HPDE6-E6E7 (cell line): ENCODE results near the gene PLS3.
"Not testable (repeated sequence)": the region's sequence is repeated elsewhere in the genome, so short reads cannot be mapped to it uniquely, and the experiment has no call there.

ENCODE experiments used
- DNase-seq: peaks from one replicate; pipeline ENCODE4 v3.0.0; 2011; ENCODE audit warnings: missing footprints; ENCODE audit errors: extremely low spot score

The PLS3 gene

DNA sequence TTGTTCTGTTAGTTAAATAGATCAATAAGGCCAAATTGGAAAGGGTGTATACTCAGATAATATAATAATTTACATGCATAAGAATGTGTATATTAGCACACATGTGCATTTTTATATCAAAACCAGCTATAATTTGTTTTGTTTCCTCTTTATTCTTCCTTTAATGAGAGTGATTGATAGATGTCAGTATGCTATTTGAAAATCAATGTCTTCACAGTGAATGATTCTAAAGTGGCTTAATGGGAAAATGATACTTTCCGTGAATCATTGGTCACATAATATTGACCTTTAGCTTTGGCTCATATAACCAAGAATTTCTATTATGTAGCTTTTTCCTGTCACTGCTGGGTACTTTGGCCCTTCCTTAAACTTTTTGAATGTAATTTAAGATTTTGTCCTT, 48.6 kb downstream of the PLS3 start:
- no peak for DNase-seq

DNA sequence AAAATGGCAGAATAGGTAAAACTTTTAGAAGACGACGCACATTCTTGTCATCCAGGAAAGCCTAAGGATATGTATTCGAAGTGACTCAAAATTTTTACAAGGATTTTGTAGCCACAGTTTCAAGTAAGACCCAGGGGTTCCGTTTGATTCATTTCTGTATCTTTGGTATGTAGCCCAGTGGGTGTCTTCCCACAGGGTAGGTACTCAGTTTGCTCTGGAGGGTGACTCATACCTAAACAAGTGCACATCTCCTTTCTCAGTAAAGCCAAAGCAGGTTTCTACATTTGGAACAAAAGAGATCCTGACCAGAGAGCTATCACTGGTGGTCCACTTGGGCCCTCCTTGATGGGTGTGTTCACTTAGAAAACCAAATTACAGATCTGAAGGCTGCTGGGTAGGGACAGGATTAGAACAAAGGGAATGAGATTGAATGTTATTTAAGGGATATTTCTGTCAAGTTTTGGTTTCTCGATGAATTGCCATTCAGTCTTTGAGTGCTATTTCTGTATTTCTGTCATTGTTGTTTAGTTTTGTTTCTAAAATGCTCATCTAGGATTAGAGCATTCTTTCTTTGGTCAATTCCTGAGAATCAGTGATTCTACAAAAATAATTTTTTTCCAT, 56.1 kb downstream of the PLS3 start:
- no peak for DNase-seq

DNA sequence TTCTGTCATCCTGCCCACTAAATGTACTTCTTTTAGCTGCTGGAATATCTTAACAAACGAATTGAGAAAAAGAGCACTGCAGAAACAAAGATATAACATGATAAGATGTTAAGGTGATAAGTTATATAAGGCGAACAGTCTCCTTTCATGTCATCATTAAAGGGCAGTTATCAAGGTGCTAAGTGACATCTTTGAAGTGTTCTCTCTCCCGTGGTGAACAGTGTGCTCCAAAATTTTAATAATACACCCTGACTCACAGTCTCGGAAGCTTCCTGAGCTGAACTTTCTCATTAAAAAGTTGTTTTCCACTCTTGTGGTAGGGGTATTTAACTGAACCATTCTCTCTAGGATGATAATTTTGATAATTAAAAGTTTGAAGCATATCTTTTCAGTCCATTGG, 61.6 kb downstream of the PLS3 start:
- DNase-seq: no peak

DNA sequence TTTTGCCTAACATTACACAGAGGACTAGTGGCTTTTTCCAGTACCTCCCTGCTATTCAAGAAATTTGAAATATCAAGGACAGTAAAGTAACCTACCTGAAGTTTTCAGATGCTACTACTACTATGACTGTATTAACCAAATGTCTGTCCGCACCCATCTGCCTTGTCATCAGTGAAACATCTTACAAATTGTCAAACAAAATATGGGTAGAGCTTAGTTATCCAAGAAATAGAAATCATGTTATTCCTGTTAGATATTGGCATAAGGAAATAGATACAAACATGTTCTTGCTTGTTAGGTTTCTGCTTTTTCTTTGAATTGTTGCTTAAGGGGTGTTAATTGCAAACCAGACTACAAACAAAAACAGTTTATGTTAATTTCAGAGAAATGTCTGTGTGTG, 63.9 kb downstream of the PLS3 start:
- DNase-seq: no peak

DNA sequence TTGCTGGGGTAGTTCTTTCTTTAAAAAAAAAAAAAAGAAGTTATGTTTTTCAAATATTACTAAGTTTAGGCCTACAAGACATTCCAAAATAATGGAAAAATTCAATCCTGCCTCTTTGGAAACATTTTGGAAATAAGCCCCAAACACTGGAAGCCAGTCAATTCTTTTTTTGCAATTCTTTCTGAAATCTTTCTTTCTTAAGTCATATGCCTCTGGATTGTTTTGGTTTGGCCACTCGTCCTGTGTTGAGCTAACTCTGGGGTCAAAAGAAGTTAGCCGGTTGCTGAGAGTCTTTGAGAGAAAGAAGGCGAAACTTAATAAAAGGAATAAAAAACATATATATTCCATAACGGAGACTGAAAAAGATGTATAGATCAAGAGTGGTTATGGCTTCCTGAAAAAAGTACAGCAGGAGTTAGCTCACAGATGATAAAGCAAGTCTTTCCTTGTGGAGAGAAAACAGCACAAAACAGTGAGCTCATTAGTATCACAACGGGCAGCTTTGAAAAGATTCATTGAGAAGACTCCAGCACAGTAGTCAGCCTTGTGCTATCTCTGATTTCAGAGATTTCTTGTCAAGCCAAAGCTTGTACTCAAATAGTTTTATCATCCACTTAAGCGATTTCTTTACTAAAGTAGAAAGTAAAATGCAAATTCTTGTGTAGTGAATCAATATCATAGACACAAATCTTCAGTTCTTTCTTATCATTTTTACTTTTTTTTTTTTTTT, 64.8 kb downstream of the PLS3 start:
- no peak for DNase-seq

DNA sequence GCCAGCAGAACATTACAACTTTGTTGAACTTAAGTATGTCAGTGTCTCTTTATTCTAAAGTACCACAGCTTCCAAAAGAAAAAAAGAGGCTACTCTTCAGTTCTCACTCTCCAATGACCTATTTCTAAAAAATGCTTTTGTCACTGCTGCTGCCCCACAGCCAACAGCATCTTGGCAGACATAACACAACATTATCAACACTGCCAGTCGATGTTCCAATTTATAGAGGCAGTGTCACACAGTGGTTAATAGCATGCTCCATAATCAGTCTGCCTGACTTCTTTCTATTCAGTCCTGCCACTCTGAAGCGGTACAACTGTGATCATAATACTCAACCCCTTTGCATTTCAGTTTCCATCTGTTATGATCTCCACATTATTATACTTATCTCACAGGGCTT, 69.2 kb downstream of the PLS3 start:
- DNase-seq: no peak

DNA sequence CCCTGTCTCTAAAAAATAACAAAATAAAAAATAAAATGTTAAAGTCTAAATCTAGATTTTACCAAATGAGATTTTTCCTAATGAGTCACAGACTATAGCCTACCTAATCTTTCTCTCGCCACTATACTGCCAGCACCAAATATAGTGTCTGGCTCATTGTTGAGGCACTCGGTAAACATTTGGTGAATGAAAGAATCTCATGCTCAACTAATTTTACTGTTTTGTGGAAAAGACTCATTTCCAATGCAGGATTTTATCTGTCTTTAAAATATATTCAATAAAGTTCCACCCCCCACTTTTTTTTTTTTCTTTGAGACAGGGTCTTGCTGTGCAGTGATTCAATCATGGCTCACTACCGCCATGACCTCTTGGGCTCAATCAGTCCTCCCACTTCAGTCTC, 71.5 kb downstream of the PLS3 start:
- no peak for DNase-seq

DNA sequence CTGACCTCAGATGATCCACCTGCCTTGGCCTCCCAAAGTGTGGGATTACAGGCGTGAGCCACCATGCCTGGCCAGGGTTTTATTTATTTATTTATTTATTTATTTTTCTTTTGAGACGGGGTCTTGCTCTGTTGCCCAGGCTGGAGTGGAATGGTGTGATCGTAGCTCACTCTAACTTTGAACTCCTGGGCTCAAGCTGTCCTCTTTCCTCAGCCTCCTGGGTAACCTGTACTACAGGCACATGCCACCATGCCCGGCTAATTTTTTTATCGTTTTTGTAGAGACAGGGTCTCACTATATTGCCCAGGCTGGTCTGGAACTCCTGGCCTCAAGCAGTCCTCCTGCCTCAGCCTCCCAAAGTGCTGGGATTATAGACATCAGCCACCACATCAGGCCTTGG, 72.4 kb downstream of the PLS3 start:
- DNase-seq: not testable (repeated sequence)

DNA sequence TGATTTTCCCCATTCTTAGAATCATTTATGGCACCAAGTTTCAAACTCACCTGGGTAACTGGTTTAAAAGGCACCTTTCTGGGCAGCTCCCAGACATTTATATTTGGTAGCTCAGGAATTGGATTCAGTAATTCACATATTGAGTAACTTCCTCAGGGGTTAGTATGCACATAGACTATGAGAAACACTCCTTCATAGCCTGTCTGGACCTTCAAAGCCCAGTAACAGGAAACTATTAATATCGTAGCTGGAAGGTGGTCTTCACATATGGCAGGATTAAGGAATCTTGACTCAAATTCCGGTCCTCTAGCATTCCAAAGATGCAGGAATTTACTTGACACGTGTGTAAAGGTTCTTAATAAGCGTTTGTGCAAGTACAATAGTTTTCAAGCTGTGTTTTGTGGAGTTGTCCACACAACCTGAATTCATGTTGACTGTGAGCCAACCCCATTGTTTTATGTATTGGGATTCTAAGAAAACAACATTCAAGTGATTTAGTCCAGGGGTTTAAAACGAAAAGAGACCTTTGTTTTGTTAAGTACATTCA, 78.4 kb downstream of the PLS3 start:
- DNase-seq: no peak

DNA sequence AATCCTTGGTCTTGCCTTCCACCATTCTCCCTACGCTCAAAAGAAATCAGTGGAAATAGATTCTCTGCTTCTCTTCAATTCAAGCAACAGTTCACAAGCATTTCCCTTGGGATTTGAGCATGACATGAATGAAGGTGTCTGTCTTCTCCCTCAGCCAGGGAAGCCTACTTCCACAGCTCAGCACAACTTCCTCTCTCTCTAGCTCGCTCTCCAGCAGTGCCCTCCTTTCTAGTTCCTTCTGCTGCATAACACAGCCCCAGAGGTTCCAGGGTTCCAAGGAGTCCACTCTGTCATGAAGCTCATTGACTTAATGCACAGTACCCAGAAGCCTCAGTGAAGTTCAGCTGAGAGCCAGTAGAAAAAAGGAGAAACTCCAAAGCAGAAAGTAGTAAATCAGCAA, 81.3 kb downstream of the PLS3 start:
- DNase-seq: no peak

DNA sequence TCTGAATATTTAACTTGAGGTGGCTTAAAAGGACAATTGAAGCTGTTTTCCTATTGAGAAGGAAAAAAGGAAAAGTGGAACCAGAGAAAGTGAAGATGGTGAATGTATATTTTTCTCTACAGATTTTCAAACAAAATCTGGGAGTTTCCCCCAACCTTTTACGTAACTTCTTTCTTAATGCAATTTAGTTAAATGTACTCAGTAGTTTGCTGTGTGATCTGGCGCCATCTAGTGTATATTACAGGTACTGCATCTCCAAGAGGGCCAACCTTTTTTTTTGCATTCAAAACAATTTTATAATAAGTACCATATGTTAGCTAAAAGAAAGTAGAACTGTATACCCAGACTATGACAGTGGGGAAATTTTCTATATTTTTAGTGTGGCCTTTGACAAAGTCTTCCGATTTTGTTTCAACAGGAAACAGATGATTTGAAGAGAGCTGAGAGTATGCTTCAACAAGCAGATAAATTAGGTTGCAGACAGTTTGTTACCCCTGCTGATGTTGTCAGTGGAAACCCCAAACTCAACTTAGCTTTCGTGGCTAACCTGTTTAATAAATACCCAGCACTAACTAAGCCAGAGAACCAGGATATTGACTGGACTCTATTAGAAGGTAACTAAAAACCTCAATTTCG, 82.0 kb downstream of the PLS3 start:
- DNase-seq: peak; percentile 27

DNA sequence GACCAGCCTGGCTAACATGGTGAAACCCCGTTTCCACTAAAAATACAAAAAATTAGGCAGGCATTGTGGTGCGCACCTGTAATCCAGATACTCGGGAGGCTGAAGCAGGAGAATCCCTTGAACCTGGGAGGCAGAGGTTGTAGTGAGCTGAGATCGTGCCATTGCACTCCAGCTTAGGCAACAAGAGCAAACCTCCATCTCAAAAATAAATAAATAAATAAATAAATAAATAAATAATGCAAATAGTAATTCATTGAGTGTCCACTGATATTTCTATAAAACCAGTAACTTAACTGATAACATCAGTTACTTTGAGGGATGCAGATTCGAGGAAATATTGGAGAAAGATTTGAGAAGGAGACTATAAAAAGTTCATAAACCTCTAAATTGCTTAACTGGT, 83.4 kb downstream of the PLS3 start:
- DNase-seq: not testable (repeated sequence)

DNA sequence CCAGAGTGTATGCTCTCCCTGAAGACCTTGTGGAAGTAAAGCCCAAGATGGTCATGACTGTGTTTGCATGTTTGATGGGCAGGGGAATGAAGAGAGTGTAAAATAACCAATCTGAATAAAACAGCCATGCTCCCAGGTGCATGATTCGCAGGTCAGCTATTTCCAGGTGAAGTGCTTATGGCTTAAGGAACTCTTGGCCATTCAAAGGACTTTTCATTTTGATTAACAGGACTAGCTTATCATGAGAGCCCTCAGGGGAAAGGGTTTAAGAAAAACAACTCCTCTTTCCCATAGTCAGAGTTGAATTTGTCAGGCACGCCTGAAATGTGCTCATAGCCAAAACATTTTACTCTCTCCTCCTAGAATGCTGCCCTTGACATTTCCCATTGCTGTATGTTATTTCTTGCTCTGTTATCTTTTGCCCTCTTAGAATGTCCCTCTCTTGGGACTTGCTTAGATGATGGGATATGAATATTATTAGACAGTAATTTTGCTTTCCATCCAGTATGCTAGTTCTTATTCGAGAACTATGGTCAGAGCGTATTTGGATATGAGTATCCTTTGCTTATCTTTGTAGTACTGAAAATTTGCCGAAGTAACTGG, 88.6 kb downstream of the PLS3 start:
- DNase-seq: no peak

DNA sequence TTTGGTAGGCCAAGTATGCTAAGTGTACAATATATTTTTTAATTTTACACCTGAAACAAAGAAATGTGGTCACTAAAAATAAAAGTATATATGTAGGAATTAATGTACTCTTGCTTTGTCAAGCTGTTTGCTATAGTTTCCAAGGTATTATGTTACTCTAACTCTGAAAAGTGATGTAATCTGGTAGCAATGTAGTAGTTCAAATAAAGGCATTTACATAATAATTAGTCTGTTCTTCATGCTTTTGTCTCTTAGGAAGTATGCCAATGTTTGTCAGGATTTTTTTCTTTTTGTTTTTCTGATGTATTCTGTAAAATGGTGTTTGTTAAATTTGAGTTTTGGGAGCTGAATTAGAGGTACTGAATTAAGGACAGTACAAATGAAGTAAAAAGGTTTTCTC, 89.5 kb downstream of the PLS3 start:
- DNase-seq: no peak

DNA sequence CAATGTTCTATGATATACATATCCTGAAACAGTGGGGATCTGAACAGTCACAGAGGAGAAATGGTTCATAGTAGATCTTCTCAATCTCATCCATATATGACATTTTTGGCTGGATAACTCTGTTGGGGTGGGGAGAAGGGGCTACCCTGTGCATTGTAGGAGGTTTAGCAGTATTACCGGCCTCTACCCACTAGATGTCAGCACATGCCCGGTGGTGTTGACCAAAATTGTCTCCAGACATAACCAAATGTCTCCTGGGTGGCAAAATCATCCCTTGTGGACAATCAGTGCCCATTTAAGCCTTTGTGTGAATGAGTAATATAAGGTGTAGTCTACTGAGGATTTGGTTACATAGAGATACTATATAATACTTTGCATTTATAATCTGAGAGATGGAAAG, 89.9 kb downstream of the PLS3 start:
- DNase-seq: no peak

DNA sequence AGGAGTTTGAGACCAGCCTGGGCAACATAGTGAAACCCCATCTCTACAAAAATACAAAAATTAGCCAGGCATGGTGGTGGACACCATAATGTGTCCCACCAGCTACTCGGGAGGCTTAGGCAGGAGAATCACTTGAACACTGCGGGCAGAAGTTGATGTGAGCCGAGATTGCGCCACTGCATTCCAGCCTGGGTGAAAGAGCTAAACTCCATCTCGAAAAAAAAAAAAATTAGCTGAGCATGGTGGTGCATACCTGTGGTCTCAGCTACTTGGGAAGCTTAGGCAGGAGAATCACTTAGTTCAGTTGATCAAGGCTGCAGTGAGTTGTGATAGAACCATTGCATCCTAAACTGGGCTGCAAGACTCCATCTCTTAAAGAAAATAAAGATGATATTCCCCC, 91.2 kb downstream of the PLS3 start:
- no peak for DNase-seq

DNA sequence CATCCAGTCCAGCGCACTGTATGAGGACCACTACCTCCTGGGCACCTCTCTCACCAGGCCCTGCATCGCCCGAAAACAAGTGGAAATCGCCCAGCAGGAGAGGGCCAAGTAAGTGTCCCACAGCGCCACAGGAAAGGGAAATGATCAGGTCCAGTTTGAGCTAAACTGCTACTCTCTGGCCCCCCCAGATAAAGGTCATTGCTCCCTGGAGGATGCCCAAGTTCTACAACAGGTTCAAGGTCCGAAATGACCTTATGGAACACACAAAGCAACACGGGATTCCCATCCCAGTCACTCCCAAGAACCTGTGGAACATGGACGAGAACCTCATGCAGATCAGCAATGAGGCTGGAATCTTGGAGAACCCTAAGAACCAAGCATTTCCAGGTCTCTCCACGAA, 104.1 kb downstream of the PLS3 start:
- DNase-seq: no peak

DNA sequence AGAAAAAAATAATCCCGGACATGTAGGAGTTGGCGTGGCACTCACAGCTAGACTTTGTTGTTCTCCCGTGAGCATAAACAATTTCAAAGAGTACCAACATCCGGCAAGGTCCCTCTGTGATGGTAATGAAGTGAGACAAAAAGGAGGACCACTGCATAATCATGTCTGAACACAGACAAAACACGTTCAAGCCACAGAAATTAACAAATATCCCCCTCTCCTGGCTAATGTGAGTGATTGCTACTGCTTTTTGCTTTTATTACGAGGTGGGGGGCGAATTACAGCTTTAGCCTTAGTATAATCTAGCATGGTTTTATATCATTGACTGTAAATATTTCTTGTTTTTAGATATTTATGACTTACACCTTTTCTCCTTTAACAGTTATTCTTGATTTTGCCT, 118.5 kb downstream of the PLS3 start:
- DNase-seq: peak; percentile 10

DNA sequence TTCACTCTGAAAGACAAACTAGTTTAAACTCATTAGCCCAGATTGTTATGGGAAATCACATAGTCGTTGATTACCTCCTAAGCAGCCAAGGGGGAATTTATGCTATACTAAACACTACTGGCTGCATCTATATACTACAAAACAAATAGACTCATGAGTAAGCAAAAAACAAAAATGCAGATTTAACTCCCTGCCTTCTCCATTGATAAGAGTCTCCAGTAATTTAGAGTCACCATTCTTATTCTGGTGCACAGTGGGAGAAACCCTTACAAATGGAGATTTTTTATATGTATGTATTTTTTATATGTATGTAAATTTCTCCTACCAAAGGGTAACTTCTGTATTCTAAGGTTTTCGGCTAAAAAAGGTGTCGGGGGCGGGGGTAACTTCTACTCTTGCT, 126.6 kb downstream of the PLS3 start:
- DNase-seq: no peak

DNA sequence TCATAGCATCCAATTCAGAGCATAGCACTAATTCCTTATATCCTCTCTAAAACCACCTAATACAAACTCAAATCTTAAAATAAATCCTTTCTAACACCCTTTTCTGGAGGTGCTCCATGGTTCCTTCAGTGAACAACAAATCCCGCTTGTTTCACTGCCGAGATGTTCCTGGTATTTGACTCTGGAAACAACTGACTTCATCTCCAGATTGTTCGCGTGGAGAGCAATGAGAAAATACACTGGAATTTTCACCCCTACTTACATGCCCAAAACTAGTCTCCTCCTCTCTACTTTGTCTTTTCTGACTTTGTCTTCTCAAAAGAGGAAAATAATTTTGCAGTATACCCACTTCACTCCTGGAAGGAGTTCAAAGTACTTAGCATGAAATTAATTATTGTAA, 129.0 kb downstream of the PLS3 start:
- no peak for DNase-seq

DNA sequence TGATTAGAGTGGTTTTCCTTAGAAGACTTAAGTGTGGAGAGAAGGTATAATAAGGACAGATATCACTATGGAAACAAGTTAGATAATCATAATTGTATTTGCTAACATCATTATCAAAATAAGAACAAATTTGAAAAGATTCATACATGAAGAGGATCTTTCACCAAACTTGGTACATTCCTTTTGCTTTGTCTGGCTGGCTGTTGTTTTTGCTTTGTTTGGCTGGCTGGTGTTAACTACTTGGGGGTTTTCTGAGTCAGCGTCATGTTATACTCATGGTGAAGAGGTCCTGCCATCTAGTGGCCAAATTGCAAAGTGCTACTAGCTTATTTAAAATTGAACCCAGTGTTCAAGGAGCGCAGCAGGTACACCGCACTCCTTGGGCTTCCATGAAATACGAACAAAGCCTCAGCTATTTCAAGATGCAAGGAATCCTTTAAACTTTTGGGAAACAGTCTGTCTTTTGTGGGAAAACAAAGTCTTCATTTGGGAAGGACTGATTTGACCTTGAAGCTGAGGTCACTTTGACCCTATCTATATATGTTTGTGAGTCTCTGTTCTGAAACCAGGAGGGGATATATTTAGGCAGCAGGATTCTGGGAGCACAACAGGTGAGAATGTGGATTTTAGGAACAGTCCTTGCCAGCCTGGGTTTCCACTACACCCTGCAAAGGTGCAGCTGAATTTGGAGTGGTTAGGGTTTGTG, 129.7 kb downstream of the PLS3 start:
- peak; percentile 32 for DNase-seq

DNA sequence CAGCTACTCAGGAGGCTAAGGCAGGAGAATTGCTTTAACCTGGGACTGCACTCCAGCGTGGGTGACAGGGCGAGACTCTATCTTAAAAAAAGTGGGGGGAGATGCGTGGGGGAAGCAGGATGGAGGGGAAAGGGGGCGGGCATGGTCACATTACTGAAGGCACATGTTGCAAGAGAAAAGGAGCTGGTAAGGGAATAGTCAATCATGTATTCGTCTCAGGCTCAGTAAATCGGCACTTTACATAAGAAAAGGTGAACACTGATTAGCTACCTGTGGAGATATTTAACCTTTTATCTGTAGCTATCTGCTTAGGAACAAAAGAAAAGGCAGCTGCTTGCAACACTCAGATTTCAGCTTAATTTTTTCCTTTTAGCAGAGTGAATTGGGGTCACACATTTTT, 132.5 kb downstream of the PLS3 start:
- no peak for DNase-seq
